HepG2 (cell line): ENCODE data around the gene PSMA7. TPM values are rescaled to one million over a fixed set of nuclear protein-coding genes. Genes with fewer than 3 reads are reported as not detected.
A peak's percentile ranks its signal among the peaks of the same experiment; 100 is the strongest.

ENCODE experiments used
- ATAC-seq: fragments of 200-7000 bp; cut with Tn5 transposase; 3 replicates; pipeline ENCODE4 v1.9.1; 2020; ENCODE audit warnings: mild to moderate bottlenecking, moderate library complexity
- BruUV-seq: library from RNA; stranded (reverse); fragments of 400-500 nt; replicated peaks from 2 replicates; lab custom pipeline; 2021; lab: Mats Ljungman, UMichigan
- CTCF ChIA-PET: fragments of 300-600 bp; formaldehyde crosslinking; extraction: SDS; loops from one replicate; lab custom pipeline; 2021; ENCODE audit warnings: low total read pairs, inconsistent platforms, low intra/inter-chr PET ratio; lab: Yijun Ruan, JAX
- POLR2A ChIA-PET: fragments of 350-600 bp; sonication (Branson Sonifier 250); formaldehyde crosslinking; loops from one replicate; lab custom pipeline; 2020; ENCODE audit warnings: antibody characterized with exemption, inconsistent platforms; lab: Yijun Ruan, JAX
- DNase-seq: peaks from one replicate; pipeline ENCODE4 v3.0.0-alpha.2; 2015; ENCODE audit warnings: low spot score
- FAIRE-seq: peaks from 3 replicates; lab custom pipeline; 2011; peaks lifted over from hg19 to GRCh38; lab: Jason Lieb, UNC
- H2AFZ ChIP-seq: one replicate; pipeline ENCODE4 v1.6.1; 2011; ENCODE audit warnings: low read length, inconsistent platforms
- H3K27ac ChIP-seq: fragments of 300-600 bp; 3 replicates; pipeline ENCODE4 v1.8.0; 2011; ENCODE audit warnings: mixed run types, mild to moderate bottlenecking, mixed read lengths, low read length, inconsistent platforms; ENCODE audit not compliant: insufficient read depth; ENCODE audit errors: extremely low read length
- H3K27me3 ChIP-seq, 2 experiments: fragments of 200-600 bp in 1 of 2; 2 replicates in 1 of 2; 3 replicates in 1 of 2; pipeline versions ENCODE4 v1.6.0 to v1.8.0; 2011; ENCODE audit warnings: low read length in 2 of 2, mild to moderate bottlenecking in 2 of 2, moderate library complexity in 2 of 2, inconsistent platforms in 1 of 2; ENCODE audit not compliant: insufficient read depth in 2 of 2, control insufficient read depth in 1 of 2
- H3K36me3 ChIP-seq, 2 experiments: fragments of 200-600 bp in 1 of 2; replicated peaks in 1 of 2; 2 replicates in 1 of 2; 3 replicates in 1 of 2; pipeline versions ENCODE4 v1.5.1 to v1.8.0; 2011; ENCODE audit warnings: low read length in 2 of 2, inconsistent platforms in 1 of 2; ENCODE audit not compliant: insufficient read depth in 2 of 2, control insufficient read depth in 1 of 2
- H3K4me1 ChIP-seq: 2 replicates; pipeline ENCODE4 v1.5.1; 2012; ENCODE audit warnings: low read length, inconsistent platforms; ENCODE audit not compliant: insufficient read depth
- H3K4me2 ChIP-seq: 2 replicates; pipeline ENCODE4 v1.6.0; 2011; ENCODE audit warnings: low read depth, low read length, inconsistent platforms
- H3K4me3 ChIP-seq, 3 experiments: fragments of 200-600 bp in 1 of 3; sonication (generic), shearing (Covaris generic) in 1 of 3; replicated peaks in 1 of 3; 2 replicates each; pipeline ENCODE4 v1.5.1; 2011 to 2016; ENCODE audit warnings: low read length in 3 of 3, inconsistent platforms in 2 of 3, low read depth in 2 of 3, mild to moderate bottlenecking in 2 of 3, control low read depth in 1 of 3, mixed read lengths in 1 of 3; ENCODE audit not compliant: insufficient read depth in 1 of 3
- H3K79me2 ChIP-seq: one replicate; pipeline ENCODE4 v1.6.1; 2011; ENCODE audit warnings: low read length, inconsistent platforms; ENCODE audit not compliant: insufficient read depth
- H3K9ac ChIP-seq: 2 replicates; pipeline ENCODE4 v1.6.0; 2011; ENCODE audit warnings: mild to moderate bottlenecking, low read depth, low read length, inconsistent platforms; ENCODE audit not compliant: insufficient read depth
- H3K9me3 ChIP-seq: 2 replicates; pipeline ENCODE4 v1.5.1; 2012; ENCODE audit warnings: mild to moderate bottlenecking, low read length
- H4K20me1 ChIP-seq: 2 replicates; pipeline ENCODE4 v1.6.0; 2011; ENCODE audit warnings: inconsistent platforms, mild to moderate bottlenecking, low read length, moderate library complexity; ENCODE audit not compliant: insufficient read depth
- MTA1 ChIP-seq: sonication (generic); formaldehyde crosslinking; IDR thresholded peaks from 2 replicates; pipeline ENCODE4 v1.4.0; 2020; ENCODE audit warnings: missing genetic modification reagents, mild to moderate bottlenecking, borderline replicate concordance
- POLR2A ChIP-seq, 2 experiments: IDR thresholded peaks; 2 replicates each; pipeline ENCODE4 v1.6.1; 2011; ENCODE audit warnings: low read depth in 2 of 2, low read length in 2 of 2, mild to moderate bottlenecking in 1 of 2, moderate library complexity in 1 of 2; ENCODE audit not compliant: insufficient read depth in 1 of 2
- RBFOX2 ChIP-seq: fragments of 200-400 bp; formaldehyde crosslinking; IDR thresholded peaks from 2 replicates; pipeline ENCODE4 v1.6.1; 2017; ENCODE audit warnings: low read depth, mild to moderate bottlenecking, low read length
- ZBTB4 ChIP-seq: sonication (generic); formaldehyde crosslinking; IDR thresholded peaks from 2 replicates; pipeline ENCODE4 v1.4.0; 2020; ENCODE audit warnings: missing genetic modification reagents, mild to moderate bottlenecking, borderline replicate concordance
- WGBS: methylation state at CpG from one replicate; pipeline ENCODE4 v1.1.6; 2017; ENCODE audit warnings: low lambda C conversion rate; 5-methylcytosine and 5-hydroxymethylcytosine counted together
- in situ Hi-C: cut with HindIII; loops from 2 replicates; pipeline ENCODE4 v1.10.0; 2017; ENCODE audit warnings: low pct_unique_long_range_greater_than_20kb; ENCODE audit not compliant: extremely low pct_ligation_motif_present
- intact Hi-C: fragments of 100-400 bp; cut with micrococcal nuclease; formaldehyde crosslinking; loops from one replicate; pipeline ENCODE4 v1.10.0; 2022; ENCODE audit not compliant: unreplicated experiment
- polyA plus RNA-seq, 8 experiments: library from polyadenylated mRNA; depleted of rRNA in 3 of 8; stranded (reverse) in 7 of 8; unstranded in 1 of 8; fragments of >200 nt; fragmentation: Illumina TruSeq in 4 of 8; extraction: Trizol in 4 of 8; gene quantifications; 2 replicates each; pipeline versions ENCODE4 v1.2.1 to v1.2.3, GENCODE V29; 2011 to 2016; ENCODE audit warnings: low read depth in 4 of 8, missing spikeins in 1 of 8, mixed read lengths in 1 of 8; ENCODE audit not compliant: insufficient read depth in 1 of 8
- total RNA-seq, 5 experiments: library from RNA; depleted of rRNA; stranded (reverse); fragments of >200 nt; fragmentation: Illumina TruSeq; extraction: Trizol; gene quantifications; 2 replicates each; pipeline ENCODE4 v1.2.3, GENCODE V29; 2016; ENCODE audit warnings: low read depth in 1 of 5
- TF ChIP-seq, protein P1 (sequence below): sonication (generic); formaldehyde crosslinking; IDR thresholded peaks from 2 replicates; pipeline ENCODE4 v1.4.0; 2020; ENCODE audit warnings: missing genetic modification reagents, borderline replicate concordance
- TF ChIP-seq, protein P2 (sequence below): sonication (generic); formaldehyde crosslinking; IDR thresholded peaks from 2 replicates; pipeline ENCODE4 v1.5.1; 2020; ENCODE audit warnings: mild to moderate bottlenecking, missing genetic modification reagents, moderate library complexity

Gene PSMA7
- total and polyA plus RNA-seq, 2 of the 13 experiments (the other 11 are each of a cell fraction or from before 2014, with no cell fraction given) = 531 to 631 TPM

- H3K4me3 ChIP-seq = no peak overlapping the region
- no peaks in the 10 kb centered on the region for H3K27me3 ChIP-seq
- peaks cover 55 to 88% of the 10 kb centered on the region in 2 experiments for H3K36me3 ChIP-seq
- H3K79me2 ChIP-seq = peaks cover 24% of the 10 kb centered on the region
- ChIA-PET CTCF (no interaction called here), POLR2A (interaction anchor here (1.4 to 2.8 kb wide), 2 partner anchors 14 to 61 kb away, joined by 5 to 8 read pairs; no protein-coding TSS in a partner anchor)
- no peak for DNase-seq
- no peak overlapping the region for H2AFZ ChIP-seq
- no peak overlapping the region for H3K9ac ChIP-seq
- TF ChIP-seq, protein P1, sequence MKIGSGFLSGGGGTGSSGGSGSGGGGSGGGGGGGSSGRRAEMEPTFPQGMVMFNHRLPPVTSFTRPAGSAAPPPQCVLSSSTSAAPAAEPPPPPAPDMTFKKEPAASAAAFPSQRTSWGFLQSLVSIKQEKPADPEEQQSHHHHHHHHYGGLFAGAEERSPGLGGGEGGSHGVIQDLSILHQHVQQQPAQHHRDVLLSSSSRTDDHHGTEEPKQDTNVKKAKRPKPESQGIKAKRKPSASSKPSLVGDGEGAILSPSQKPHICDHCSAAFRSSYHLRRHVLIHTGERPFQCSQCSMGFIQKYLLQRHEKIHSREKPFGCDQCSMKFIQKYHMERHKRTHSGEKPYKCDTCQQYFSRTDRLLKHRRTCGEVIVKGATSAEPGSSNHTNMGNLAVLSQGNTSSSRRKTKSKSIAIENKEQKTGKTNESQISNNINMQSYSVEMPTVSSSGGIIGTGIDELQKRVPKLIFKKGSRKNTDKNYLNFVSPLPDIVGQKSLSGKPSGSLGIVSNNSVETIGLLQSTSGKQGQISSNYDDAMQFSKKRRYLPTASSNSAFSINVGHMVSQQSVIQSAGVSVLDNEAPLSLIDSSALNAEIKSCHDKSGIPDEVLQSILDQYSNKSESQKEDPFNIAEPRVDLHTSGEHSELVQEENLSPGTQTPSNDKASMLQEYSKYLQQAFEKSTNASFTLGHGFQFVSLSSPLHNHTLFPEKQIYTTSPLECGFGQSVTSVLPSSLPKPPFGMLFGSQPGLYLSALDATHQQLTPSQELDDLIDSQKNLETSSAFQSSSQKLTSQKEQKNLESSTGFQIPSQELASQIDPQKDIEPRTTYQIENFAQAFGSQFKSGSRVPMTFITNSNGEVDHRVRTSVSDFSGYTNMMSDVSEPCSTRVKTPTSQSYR (CRISPR knock-in tag) = no peak
- 0 out of 4 replicates have a peak, but pooled peaks of 1 of the 2 experiments have one; percentile 11 for TF ChIP-seq POLR2A (IDR thresholded peaks at IDR 0.05; ENCODE audit: insufficient read depth in 1 of 2, low read depth in 2 of 2, low read length in 2 of 2)
- H3K9me3 ChIP-seq = no peaks in the 10 kb centered on the region
- no peak for FAIRE-seq
- no TSS peak for BruUV-seq
- no peak overlapping the region for H3K4me2 ChIP-seq
- H3K27ac ChIP-seq = no peak overlapping the region
- peaks cover 20% of the 10 kb centered on the region for H3K4me1 ChIP-seq
- no peak for ATAC-seq
- in situ Hi-C loops = no loop called here
- intact Hi-C loops = no loop called here
- WGBS = 94% methylated on average over 6 of the region's 6 CpGs
- H4K20me1 ChIP-seq = peaks cover 16% of the 10 kb centered on the region
Measured at GRCh38 chr20:62127799-62128198, 15.4 kb downstream of the PSMA7 start.

DNA sequence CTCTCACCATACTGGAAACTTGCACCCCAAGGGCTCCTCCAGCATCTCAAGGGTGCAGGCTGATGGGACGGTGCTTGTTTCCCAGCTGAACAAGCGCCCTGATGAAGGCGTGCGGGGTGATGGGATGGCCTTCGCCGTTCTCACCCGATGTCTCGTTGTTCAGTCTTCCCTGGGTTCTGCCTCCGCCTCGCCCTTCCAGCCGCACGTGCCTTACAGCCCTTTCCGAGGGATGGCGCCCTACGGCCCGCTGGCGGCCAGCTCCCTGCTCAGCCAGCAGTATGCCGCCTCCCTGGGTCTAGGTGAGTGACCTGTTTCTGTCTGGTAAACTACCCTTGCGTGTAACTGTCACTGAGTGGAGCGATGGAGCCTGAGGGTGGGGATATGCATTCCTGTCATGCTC lies 17.1 kb downstream of the PSMA7 start:
- peaks cover 16% of the 10 kb centered on the region for H4K20me1 ChIP-seq
- no peak overlapping the region for H2AFZ ChIP-seq
- H3K4me2 ChIP-seq = no peak overlapping the region
- WGBS = 98% methylated on average over 20 of the region's 20 CpGs
- in situ Hi-C loops = no loop called here
- ATAC-seq (no peak), FAIRE-seq (no peak), DNase-seq (no peak)
- H3K27ac ChIP-seq = no peak overlapping the region
- BruUV-seq = no TSS peak
- peaks cover 22% of the 10 kb centered on the region for H3K4me1 ChIP-seq
- H3K4me3 ChIP-seq = no peak overlapping the region
- intact Hi-C loops = no loop called here
- H3K9me3 ChIP-seq = no peaks in the 10 kb centered on the region
- POLR2A ChIA-PET = interaction anchor here (2.8 to 10.4 kb wide), 2 partner anchors 10 to 59 kb away, joined by 8 to 86 read pairs; no protein-coding TSS in a partner anchor
- H3K79me2 ChIP-seq = peaks cover 24% of the 10 kb centered on the region
- CTCF ChIA-PET = no interaction called here
- H3K27me3 ChIP-seq = no peaks in the 10 kb centered on the region
- no peak overlapping the region for H3K9ac ChIP-seq
- H3K36me3 ChIP-seq = peaks cover 41 to 71% of the 10 kb centered on the region in 2 experiments
- TF ChIP-seq RBFOX2 (peak; percentile 59), ZBTB4 (CRISPR knock-in tag) (peak; percentile 56; the same call in 1 of the 2 replicates), MTA1 (0 out of 2 replicates have a peak, but pooled peaks have one; percentile 39)
- TF ChIP-seq, protein P2, sequence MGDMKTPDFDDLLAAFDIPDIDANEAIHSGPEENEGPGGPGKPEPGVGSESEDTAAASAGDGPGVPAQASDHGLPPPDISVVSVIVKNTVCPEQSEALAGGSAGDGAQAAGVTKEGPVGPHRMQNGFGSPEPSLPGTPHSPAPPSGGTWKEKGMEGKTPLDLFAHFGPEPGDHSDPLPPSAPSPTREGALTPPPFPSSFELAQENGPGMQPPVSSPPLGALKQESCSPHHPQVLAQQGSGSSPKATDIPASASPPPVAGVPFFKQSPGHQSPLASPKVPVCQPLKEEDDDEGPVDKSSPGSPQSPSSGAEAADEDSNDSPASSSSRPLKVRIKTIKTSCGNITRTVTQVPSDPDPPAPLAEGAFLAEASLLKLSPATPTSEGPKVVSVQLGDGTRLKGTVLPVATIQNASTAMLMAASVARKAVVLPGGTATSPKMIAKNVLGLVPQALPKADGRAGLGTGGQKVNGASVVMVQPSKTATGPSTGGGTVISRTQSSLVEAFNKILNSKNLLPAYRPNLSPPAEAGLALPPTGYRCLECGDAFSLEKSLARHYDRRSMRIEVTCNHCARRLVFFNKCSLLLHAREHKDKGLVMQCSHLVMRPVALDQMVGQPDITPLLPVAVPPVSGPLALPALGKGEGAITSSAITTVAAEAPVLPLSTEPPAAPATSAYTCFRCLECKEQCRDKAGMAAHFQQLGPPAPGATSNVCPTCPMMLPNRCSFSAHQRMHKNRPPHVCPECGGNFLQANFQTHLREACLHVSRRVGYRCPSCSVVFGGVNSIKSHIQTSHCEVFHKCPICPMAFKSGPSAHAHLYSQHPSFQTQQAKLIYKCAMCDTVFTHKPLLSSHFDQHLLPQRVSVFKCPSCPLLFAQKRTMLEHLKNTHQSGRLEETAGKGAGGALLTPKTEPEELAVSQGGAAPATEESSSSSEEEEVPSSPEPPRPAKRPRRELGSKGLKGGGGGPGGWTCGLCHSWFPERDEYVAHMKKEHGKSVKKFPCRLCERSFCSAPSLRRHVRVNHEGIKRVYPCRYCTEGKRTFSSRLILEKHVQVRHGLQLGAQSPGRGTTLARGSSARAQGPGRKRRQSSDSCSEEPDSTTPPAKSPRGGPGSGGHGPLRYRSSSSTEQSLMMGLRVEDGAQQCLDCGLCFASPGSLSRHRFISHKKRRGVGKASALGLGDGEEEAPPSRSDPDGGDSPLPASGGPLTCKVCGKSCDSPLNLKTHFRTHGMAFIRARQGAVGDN (CRISPR knock-in tag) = peak; percentile 34; the same call in 1 of the 2 replicates
